Fibroblast of the aortic adventitia (primary cell): ENCODE measurements around the gene ILF3. TPM values are rescaled to one million over a fixed set of nuclear protein-coding genes. Genes with fewer than 3 reads are reported as not detected.

ENCODE experiments used
- DNase-seq: peaks from one replicate; pipeline ENCODE4 v3.0.0-alpha.2; 2010; ENCODE audit warnings: low read depth
- H3K4me3 ChIP-seq: 2 replicates; pipeline ENCODE4 v1.5.1; 2011; ENCODE audit warnings: low read depth, mild to moderate bottlenecking, control low read depth, low read length, moderate library complexity
- total RNA-seq: library from RNA; depleted of rRNA; stranded (reverse); fragments of >200 nt; gene quantifications from 2 replicates; pipeline ENCODE4 v1.2.3, GENCODE V29; 2012; ENCODE audit warnings: low replicate concordance
- TF ChIP-seq, protein P1 (sequence below): IDR thresholded peaks from 2 replicates; pipeline ENCODE4 v1.5.1; 2011; ENCODE audit warnings: mild to moderate bottlenecking, low read length, control low read depth, inconsistent platforms; ENCODE audit not compliant: insufficient read depth

Gene ILF3
- total RNA-seq, 1 donor: 119 TPM

DNA sequence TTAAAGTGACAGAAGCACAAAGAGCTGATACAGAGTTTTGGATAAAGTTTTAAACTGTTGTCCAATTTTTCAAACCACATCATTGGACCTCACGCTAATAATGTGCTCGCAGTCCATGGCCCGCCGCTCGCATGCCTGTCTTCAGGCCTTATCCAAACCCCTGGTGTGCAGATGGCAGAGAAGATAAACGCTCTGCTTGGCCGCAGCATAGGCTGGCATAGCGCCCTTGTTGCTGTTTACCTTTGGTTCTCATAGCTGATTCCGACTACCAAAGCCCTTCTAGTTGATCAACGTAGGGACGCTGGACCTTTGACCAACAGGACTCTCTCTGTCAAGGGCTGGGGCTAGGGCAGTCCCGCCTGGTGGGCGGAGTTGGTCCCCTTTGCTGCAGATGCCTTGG is 23.6 kb downstream of the ILF3 start:
- no peak overlapping the region for H3K4me3 ChIP-seq
- TF ChIP-seq, protein P1, sequence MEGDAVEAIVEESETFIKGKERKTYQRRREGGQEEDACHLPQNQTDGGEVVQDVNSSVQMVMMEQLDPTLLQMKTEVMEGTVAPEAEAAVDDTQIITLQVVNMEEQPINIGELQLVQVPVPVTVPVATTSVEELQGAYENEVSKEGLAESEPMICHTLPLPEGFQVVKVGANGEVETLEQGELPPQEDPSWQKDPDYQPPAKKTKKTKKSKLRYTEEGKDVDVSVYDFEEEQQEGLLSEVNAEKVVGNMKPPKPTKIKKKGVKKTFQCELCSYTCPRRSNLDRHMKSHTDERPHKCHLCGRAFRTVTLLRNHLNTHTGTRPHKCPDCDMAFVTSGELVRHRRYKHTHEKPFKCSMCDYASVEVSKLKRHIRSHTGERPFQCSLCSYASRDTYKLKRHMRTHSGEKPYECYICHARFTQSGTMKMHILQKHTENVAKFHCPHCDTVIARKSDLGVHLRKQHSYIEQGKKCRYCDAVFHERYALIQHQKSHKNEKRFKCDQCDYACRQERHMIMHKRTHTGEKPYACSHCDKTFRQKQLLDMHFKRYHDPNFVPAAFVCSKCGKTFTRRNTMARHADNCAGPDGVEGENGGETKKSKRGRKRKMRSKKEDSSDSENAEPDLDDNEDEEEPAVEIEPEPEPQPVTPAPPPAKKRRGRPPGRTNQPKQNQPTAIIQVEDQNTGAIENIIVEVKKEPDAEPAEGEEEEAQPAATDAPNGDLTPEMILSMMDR: no peak
- DNase-seq: no peak

DNA sequence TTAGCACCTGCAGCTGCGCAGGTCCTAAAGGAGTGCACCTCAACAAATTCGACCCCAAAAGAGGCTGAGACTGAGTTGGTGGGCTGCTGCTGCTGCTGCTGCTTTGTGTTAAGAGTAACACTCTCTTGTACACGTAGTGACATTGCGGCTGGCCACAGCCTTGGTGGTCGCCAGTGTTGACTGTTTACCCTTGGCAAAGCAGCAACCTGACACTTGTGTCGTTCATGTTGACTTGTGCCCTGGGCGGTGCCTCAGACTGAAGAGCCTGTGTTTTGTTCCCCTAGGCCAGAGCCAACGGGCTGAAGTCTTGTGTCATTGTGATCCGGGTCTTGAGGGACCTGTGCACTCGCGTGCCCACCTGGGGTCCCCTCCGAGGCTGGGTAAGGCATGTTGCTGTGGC is 24.7 kb downstream of the ILF3 start:
- TF ChIP-seq, protein P1: no peak
- no peak for DNase-seq
- no peak overlapping the region for H3K4me3 ChIP-seq

DNA sequence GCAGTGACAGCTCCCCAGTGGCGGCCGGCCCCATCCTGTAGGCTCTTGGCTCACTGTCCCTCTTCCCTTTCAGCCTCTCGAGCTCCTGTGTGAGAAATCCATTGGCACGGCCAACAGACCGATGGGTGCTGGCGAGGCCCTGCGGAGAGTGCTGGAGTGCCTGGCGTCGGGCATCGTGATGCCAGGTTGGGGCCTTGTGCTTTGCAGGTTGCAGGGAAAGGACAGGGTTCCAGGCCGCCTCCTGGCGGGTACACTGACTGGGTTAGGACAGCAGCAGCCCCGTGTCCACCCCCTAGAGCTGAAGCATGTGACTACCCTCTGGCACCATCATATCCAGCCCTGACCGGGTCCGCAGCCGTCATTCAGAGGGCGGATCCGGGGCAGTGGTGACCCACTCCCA is 25.6 kb downstream of the ILF3 start:
- H3K4me3 ChIP-seq: no peak overlapping the region
- TF ChIP-seq, protein P1: no peak
- DNase-seq: no peak

DNA sequence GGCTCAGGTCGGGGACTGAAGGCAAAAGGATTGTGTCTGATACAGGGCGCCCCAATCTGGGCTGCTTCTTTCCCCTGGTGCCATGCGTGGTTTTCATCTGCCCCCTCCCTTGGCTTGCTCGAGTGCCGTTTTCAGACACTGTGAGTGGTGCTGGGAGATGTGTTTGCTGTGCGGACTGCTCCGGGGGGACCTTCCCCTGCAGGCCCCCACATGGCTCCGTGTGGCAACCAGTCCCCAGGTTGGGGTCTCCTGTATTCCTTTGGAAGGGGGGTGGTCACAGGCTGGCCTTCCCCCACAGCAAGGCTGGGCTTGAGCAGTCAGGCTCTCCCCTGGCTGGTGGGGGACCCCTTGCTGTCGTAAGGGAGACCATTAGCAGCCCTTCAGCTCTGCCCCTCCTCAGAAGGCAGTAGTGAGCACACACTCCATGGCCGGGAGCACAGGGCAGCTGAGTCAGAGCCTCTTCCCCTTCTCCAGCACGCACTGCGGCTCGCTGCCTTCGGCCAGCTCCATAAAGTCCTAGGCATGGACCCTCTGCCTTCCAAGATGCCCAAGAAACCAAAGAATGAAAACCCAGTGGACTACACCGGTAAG is 26.5 kb downstream of the ILF3 start:
- TF ChIP-seq, protein P1: no peak
- no peak overlapping the region for H3K4me3 ChIP-seq
- DNase-seq: no peak

DNA sequence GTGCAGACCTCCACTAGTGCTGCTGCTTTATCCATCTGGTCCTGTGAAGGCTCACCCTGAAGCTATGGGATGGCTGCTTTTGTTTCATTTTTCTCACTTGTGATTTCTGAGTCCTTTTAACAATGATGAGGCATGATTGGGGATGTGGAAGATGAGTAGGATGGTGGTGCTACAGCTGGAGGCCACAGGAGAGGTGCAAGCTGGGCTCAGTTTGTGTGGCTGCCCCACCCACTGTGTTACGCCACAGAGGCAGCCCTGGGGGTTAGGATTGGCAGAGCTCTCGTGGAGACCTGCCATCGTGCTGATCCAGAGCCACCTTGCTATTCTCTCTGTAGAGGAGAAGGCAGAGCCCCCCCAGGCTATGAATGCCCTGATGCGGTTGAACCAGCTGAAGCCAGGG is 27.5 kb downstream of the ILF3 start:
- no peak overlapping the region for H3K4me3 ChIP-seq
- DNase-seq: no peak
- TF ChIP-seq, protein P1: no peak

DNA sequence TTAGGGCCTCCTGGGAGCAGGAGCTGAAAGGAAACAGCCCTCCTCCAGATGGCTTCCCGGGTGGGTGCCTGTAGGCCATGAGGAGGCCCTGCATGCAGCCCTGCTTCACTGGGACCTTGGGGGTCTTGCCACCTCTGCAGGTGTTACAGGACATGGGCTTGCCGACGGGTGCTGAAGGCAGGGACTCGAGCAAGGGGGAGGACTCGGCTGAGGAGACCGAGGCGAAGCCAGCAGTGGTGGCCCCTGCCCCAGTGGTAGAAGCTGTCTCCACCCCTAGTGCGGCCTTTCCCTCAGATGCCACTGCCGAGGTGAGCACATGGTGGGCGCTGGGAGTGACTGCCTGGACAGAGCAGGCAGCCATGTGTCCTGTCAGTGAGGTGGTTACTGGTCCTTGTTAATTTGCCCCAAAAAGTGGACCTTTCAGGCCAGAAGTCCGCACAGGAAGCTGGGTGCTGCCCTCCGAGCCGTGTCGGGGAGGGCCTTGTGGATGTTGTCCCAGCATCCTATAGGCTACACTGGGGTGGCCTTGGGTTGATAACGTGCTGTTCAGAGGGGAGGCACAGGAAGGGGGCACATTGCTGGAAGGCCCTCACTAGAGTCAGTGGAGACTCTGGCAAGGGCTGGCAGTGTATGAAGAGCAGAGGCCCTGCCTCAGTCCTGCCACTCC is 28.4 kb downstream of the ILF3 start:
- H3K4me3 ChIP-seq: no peak overlapping the region
- TF ChIP-seq, protein P1: no peak
- DNase-seq: no peak

DNA sequence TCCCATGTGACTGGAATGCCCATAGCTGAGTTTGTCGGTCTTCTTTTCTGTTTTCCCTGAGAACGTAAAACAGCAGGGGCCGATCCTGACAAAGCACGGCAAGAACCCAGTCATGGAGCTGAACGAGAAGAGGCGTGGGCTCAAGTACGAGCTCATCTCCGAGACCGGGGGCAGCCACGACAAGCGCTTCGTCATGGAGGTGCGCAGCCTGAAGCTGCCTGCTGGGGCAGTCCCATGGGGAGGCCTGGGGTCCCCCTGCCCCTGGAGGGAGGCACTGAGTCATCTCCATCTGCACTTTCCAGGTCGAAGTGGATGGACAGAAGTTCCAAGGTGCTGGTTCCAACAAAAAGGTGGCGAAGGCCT is 28.9 kb downstream of the ILF3 start:
- no peak for DNase-seq
- H3K4me3 ChIP-seq: no peak overlapping the region
- TF ChIP-seq, protein P1: no peak
